H9 (cell line): Measurements from ENCODE around the gene ARF1. TPM values are rescaled to one million over a fixed set of nuclear protein-coding genes. Genes with fewer than 3 reads are reported as not detected.

Experiments
- DNase-seq: peaks from one replicate; pipeline ENCODE4 v3.0.0-alpha.2; 2017
- H2AFZ ChIP-seq: one replicate; pipeline ENCODE4 v1.6.1; 2013; ENCODE audit warnings: mild to moderate bottlenecking, low read length, control low read depth, moderate library complexity
- H2AK5ac ChIP-seq: 2 replicates; pipeline ENCODE4 v1.6.1; 2013; ENCODE audit warnings: low read length, control low read depth, mixed read lengths; ENCODE audit not compliant: insufficient read length
- H2BK120ac ChIP-seq: one replicate; pipeline ENCODE4 v1.6.1; 2013; ENCODE audit warnings: low read depth, mild to moderate bottlenecking, low read length, control low read depth, inconsistent platforms; ENCODE audit not compliant: poor library complexity, severe bottlenecking
- H2BK12ac ChIP-seq: 2 replicates; pipeline ENCODE4 v1.6.1; 2013; ENCODE audit warnings: low read length, control low read depth, mixed read lengths, low read depth; ENCODE audit not compliant: insufficient read length
- H2BK15ac ChIP-seq: 2 replicates; pipeline ENCODE4 v1.6.1; 2013; ENCODE audit warnings: low read depth, low read length, control low read depth
- H2BK20ac ChIP-seq: one replicate; pipeline ENCODE4 v1.6.1; 2013; ENCODE audit warnings: low read depth, mild to moderate bottlenecking, low read length, control low read depth, inconsistent platforms; ENCODE audit not compliant: poor library complexity, severe bottlenecking
- H2BK5ac ChIP-seq: 2 replicates; pipeline ENCODE4 v1.6.1; 2013; ENCODE audit warnings: low read length, control low read depth, mixed read lengths; ENCODE audit not compliant: insufficient read length
- H3K14ac ChIP-seq: 2 replicates; pipeline ENCODE4 v1.6.1; 2013; ENCODE audit warnings: low read length, control low read depth; ENCODE audit not compliant: insufficient read depth
- H3K18ac ChIP-seq: 2 replicates; pipeline ENCODE4 v1.6.1; 2013; ENCODE audit warnings: low read depth, mild to moderate bottlenecking, mixed read lengths, low read length, control low read depth; ENCODE audit not compliant: insufficient read length
- H3K23ac ChIP-seq: 2 replicates; pipeline ENCODE4 v1.6.1; 2013; ENCODE audit warnings: low read length, control low read depth, mixed read lengths, low read depth; ENCODE audit not compliant: insufficient read length
- H3K23me2 ChIP-seq: 2 replicates; pipeline ENCODE4 v1.6.1; 2013; ENCODE audit warnings: low read depth, mild to moderate bottlenecking, mixed read lengths, low read length, control low read depth; ENCODE audit not compliant: insufficient read length, poor library complexity, severe bottlenecking
- H3K27ac ChIP-seq: 2 replicates; pipeline ENCODE4 v1.5.1; 2013; ENCODE audit warnings: low read length, control low read depth, mixed read lengths, low read depth; ENCODE audit not compliant: insufficient read length
- H3K27me3 ChIP-seq: 2 replicates; pipeline ENCODE4 v1.6.1; 2013; ENCODE audit warnings: low read length, control low read depth, inconsistent platforms; ENCODE audit not compliant: insufficient read depth
- H3K4ac ChIP-seq: 2 replicates; pipeline ENCODE4 v1.6.1; 2013; ENCODE audit warnings: low read depth, mild to moderate bottlenecking, control low read depth, inconsistent platforms, low read length, moderate library complexity
- H3K4me1 ChIP-seq: 2 replicates; pipeline ENCODE4 v1.6.1; 2013; ENCODE audit warnings: low read length, control low read depth, inconsistent platforms; ENCODE audit not compliant: insufficient read depth
- H3K4me2 ChIP-seq: 2 replicates; pipeline ENCODE4 v1.6.1; 2013; ENCODE audit warnings: low read length, control low read depth, mixed read lengths; ENCODE audit not compliant: insufficient read length, insufficient read depth
- H3K56ac ChIP-seq: 2 replicates; pipeline ENCODE4 v1.6.1; 2013; ENCODE audit warnings: low read depth, mild to moderate bottlenecking, mixed read lengths, low read length, control low read depth; ENCODE audit not compliant: insufficient read length
- H3K79me1 ChIP-seq: 2 replicates; pipeline ENCODE4 v1.6.1; 2013; ENCODE audit warnings: low read depth, mild to moderate bottlenecking, moderate library complexity, low read length, control low read depth, inconsistent platforms; ENCODE audit not compliant: insufficient read depth, poor library complexity, severe bottlenecking
- H3K79me2 ChIP-seq: 2 replicates; pipeline ENCODE4 v1.6.1; 2013; ENCODE audit warnings: low read length, control low read depth, inconsistent platforms; ENCODE audit not compliant: insufficient read depth
- H3K9ac ChIP-seq: 2 replicates; pipeline ENCODE4 v1.6.1; 2013; ENCODE audit warnings: low read length, control low read depth, mixed read lengths; ENCODE audit not compliant: insufficient read length; ENCODE audit errors: extremely low read depth
- H3K9me3 ChIP-seq: one replicate; pipeline ENCODE4 v1.6.1; 2013; ENCODE audit warnings: low read depth, low read length, inconsistent platforms; ENCODE audit not compliant: control insufficient read depth
- H3T11ph ChIP-seq: one replicate; pipeline ENCODE4 v1.6.1; 2013; ENCODE audit warnings: mild to moderate bottlenecking, low read length, control low read depth, inconsistent platforms
- H4K20me1 ChIP-seq: one replicate; pipeline ENCODE4 v1.6.1; 2013; ENCODE audit not compliant: control insufficient read depth, insufficient read length, insufficient read depth
- H4K5ac ChIP-seq: 2 replicates; pipeline ENCODE4 v1.6.1; 2013; ENCODE audit warnings: low read depth, mild to moderate bottlenecking, mixed read lengths, low read length, control low read depth; ENCODE audit not compliant: insufficient read length
- H4K8ac ChIP-seq: replicated peaks from 2 replicates; pipeline ENCODE4 v1.6.1; 2013; ENCODE audit warnings: low read length, control low read depth, mixed read lengths, low read depth; ENCODE audit not compliant: insufficient read length
- H4K91ac ChIP-seq: 2 replicates; pipeline ENCODE4 v1.6.1; 2013; ENCODE audit warnings: low read depth, mild to moderate bottlenecking, moderate library complexity, mixed read lengths, low read length, control low read depth; ENCODE audit not compliant: insufficient read length
- H3K27ac Mint-ChIP-seq, 3 experiments: 2 replicates in 2 of 3; 3 replicates in 1 of 3; pipeline ENCODE4 v1.8.0; 2020 to 2021; ENCODE audit warnings: mixed read lengths in 3 of 3, mild to moderate bottlenecking in 1 of 3, moderate library complexity in 1 of 3
- H3K27me3 Mint-ChIP-seq: 2 replicates; pipeline ENCODE4 v1.8.0; 2021; ENCODE audit warnings: low read depth, mild to moderate bottlenecking, moderate library complexity, mixed read lengths
- H3K36me3 Mint-ChIP-seq, 3 experiments: 2 replicates in 2 of 3; 3 replicates in 1 of 3; pipeline ENCODE4 v1.8.0; 2020 to 2021; ENCODE audit warnings: low read depth in 3 of 3, mixed read lengths in 3 of 3; ENCODE audit not compliant: insufficient read depth in 1 of 3
- H3K4me1 Mint-ChIP-seq, 2 experiments: 2 replicates each; pipeline ENCODE4 v1.8.0; 2020; ENCODE audit warnings: mixed read lengths in 2 of 2
- H3K4me3 Mint-ChIP-seq, 2 experiments: 2 replicates in 1 of 2; 3 replicates in 1 of 2; pipeline ENCODE4 v1.8.0; 2020 to 2021; ENCODE audit warnings: mild to moderate bottlenecking in 2 of 2, mixed read lengths in 2 of 2, moderate library complexity in 1 of 2
- H3K9me3 Mint-ChIP-seq, 2 experiments: 2 replicates in 1 of 2; 3 replicates in 1 of 2; pipeline ENCODE4 v1.8.0; 2020; ENCODE audit warnings: mild to moderate bottlenecking in 2 of 2, mixed read lengths in 2 of 2, moderate library complexity in 1 of 2
- CTCF ChIP-seq: fragments of 200-600 bp; sonication (generic); conservative IDR thresholded peaks from 3 replicates; pipeline ENCODE4 v1.8.0; 2021; ENCODE audit warnings: antibody characterized with exemption, mild to moderate bottlenecking
- WGBS: extraction: QIAGEN DNeasy Blood & Tissue Kit; methylation state at CpG from one replicate; pipeline ENCODE4 v1.1.7; 2013; ENCODE audit warnings: missing lambda C conversion rate, low lambda C conversion rate, mixed read lengths; ENCODE audit not compliant: insufficient read length; ENCODE audit errors: extremely low coverage; 5-methylcytosine and 5-hydroxymethylcytosine counted together
- total RNA-seq: library from RNA; stranded (reverse); gene quantifications from 2 replicates; pipeline ENCODE4 v1.2.1, GENCODE V29; 2021

The ARF1 gene
- total RNA-seq, 1 experiment from 2014 or later = 258 TPM

- Histone ChIP-seq H3K27ac (no peak overlapping the region), H3K18ac (no peak overlapping the region), H3K9me3 (no peaks in the 10 kb centered on the region), H3T11ph (no peak overlapping the region), H4K91ac (no peak overlapping the region), H2BK20ac (no peak overlapping the region), H3K4ac (no peak overlapping the region), H3K14ac (no peak overlapping the region), H2BK15ac (no peak overlapping the region), H3K23me2 (peaks cover 11% of the 10 kb centered on the region), H3K56ac (no peak overlapping the region), H2AFZ (no peak overlapping the region), H4K5ac (no peak overlapping the region), H2BK12ac (no peak overlapping the region), H4K8ac (no peak overlapping the region), H2BK120ac (no peak overlapping the region), H3K79me1 (peaks cover 8% of the 10 kb centered on the region), H3K4me2 (no peak overlapping the region), H3K79me2 (peaks cover 15% of the 10 kb centered on the region; the same call in 1 of the 2 replicates), H2BK5ac (no peak overlapping the region), H3K27me3 (no peaks in the 10 kb centered on the region), H3K23ac (no peak overlapping the region), H4K20me1 (peaks cover 2% of the 10 kb centered on the region), H2AK5ac (no peak overlapping the region), H3K4me1 (no peaks in the 10 kb centered on the region), H3K9ac (no peak overlapping the region)
- TF ChIP-seq CTCF = no peak
- peaks cover 18% of the 10 kb centered on the region for H3K27me3 Mint-ChIP-seq
- no peak for DNase-seq
- no peaks in the 10 kb centered on the region; a peak in 1 of 7 replicates for H3K36me3 Mint-ChIP-seq
- no CpG with 5 or more reads among the region's 16 CpGs for WGBS
- H3K4me1 Mint-ChIP-seq = peaks cover 4 to 15% of the 10 kb centered on the region in 2 experiments
- peak overlapping the region; percentile 81 to 91; a peak in 3 of 5 replicates for H3K4me3 Mint-ChIP-seq
- no peaks in the 10 kb centered on the region for H3K9me3 Mint-ChIP-seq
- H3K27ac Mint-ChIP-seq = no peak overlapping the region
Observed at GRCh38 chr1:228142155-228142691, 59.7 kb downstream of the ARF1 start.
